GM12872 (cell line): Measurements from ENCODE around the gene XCR1.

Experiments
- TF ChIP-seq, protein P1 (sequence below): IDR thresholded peaks from 3 replicates; pipeline ENCODE4 v1.5.1; 2011; ENCODE audit warnings: low read depth, mild to moderate bottlenecking, low read length, moderate library complexity; ENCODE audit not compliant: insufficient read depth

XCR1 gene

DNA sequence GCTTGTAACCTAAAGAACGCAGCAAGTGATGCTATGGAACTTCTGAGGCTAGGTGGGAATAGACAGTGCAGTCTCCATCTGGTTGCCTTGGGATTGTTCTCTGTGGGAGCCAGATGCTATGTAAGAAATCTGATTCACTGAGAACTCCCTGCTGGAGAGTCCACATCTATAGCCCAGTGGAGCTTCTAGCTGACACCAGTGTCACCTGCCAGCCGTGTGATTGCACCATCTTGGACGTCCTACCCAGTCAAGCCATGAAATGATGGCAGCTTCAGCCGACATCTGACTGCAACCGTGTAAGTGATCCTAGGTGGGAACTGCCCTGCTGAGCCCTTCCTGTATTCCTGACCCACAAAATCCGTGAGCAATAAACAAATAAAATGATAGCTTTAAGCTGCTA is 19.2 kb downstream of the XCR1 start:
- TF ChIP-seq, protein P1, sequence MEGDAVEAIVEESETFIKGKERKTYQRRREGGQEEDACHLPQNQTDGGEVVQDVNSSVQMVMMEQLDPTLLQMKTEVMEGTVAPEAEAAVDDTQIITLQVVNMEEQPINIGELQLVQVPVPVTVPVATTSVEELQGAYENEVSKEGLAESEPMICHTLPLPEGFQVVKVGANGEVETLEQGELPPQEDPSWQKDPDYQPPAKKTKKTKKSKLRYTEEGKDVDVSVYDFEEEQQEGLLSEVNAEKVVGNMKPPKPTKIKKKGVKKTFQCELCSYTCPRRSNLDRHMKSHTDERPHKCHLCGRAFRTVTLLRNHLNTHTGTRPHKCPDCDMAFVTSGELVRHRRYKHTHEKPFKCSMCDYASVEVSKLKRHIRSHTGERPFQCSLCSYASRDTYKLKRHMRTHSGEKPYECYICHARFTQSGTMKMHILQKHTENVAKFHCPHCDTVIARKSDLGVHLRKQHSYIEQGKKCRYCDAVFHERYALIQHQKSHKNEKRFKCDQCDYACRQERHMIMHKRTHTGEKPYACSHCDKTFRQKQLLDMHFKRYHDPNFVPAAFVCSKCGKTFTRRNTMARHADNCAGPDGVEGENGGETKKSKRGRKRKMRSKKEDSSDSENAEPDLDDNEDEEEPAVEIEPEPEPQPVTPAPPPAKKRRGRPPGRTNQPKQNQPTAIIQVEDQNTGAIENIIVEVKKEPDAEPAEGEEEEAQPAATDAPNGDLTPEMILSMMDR: no peak

DNA sequence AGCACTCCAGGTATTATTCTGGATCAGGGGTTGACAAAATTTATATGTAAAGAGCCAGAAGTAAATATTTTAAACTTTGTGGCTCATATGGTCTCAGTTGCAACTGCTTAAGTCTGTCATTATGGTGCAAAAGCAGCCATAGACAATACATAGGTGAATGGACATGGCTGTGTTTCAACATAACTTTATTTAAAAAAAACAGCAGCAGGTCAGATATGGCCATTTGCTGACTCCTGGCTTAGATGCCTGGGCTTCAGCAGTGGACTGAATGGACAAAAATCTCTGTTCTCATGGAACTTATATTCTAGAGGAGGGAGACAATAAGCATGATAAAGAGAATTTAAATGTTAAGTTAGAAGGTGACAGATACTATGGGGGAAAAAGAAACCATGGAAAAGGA is 20.0 kb downstream of the XCR1 start:
- TF ChIP-seq, protein P1: no peak

DNA sequence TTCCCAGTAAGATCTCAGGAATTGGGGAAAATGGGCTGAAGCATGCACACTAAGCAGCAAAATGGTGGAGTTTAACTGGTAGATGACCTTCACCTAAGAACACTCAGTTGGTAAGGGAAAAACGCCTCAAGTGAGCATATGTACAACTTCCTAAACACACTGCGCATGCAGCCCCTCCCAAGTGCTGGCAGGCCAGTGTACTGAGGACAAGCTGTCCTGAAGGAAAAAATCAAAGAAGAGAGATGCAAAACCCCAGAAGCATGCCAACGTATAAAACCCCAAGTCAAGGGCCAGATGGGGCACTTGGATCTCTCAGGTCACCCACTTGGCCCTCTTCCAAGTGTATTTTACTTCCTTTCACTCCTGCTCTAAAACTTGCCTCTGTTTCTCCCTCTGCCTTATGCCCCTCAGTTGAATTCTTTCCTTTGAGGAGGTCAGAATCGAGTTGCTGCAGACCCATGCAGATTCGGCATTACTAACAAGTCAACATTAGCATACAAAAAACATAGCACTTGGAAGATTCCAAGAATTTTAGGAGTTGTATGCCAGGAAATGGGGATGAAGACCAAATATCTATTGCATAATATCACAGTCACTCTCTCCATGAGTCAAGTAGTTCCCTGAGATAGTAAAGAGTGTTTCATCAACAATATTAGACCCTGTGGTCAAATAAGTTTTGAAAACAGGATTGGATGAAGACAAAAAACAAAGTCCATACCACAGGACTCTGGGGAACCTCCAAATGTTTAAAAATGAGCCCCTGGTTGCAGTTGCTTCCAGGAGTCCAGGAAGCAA is 20.8 kb downstream of the XCR1 start:
- TF ChIP-seq, protein P1: no peak

DNA sequence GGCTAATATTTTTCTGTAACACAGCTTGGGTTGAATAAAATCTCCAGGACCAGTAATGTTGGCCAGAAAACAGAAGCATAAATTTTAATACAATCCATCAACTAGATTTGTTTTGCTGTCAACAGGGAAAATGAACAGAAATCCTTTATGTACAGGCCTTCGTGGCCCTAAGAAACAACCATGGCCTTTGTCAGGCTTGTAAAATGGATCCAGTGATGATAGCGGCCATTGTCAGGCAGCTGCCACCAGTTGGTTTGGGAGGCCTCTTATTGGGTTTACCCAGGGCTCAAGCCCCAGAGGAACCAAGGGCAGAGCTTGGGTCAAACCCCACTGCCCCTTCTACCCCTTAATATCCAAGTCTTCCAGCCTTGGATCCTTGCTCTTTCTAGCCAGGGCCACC is 26.1 kb downstream of the XCR1 start:
- TF ChIP-seq, protein P1: no peak

DNA sequence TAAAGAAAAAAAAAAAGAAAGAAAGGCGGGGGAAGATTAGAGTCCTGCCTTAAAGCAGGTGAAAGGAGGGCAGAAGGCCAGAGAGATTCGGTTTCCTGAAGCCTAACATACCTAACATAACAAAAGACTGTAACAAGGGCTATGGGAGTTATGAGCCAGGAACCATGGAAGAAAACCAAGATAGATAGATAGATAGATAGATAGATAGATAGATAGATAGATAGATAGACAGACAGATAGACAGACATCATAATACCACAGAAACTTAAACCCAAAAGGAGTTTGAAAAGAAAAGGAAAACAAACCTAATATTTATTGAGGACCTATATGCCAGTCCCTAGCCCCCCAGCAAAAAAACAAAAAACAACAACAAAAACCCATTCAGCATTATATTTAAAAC is 29.3 kb downstream of the XCR1 start:
- TF ChIP-seq, protein P1: no peak

DNA sequence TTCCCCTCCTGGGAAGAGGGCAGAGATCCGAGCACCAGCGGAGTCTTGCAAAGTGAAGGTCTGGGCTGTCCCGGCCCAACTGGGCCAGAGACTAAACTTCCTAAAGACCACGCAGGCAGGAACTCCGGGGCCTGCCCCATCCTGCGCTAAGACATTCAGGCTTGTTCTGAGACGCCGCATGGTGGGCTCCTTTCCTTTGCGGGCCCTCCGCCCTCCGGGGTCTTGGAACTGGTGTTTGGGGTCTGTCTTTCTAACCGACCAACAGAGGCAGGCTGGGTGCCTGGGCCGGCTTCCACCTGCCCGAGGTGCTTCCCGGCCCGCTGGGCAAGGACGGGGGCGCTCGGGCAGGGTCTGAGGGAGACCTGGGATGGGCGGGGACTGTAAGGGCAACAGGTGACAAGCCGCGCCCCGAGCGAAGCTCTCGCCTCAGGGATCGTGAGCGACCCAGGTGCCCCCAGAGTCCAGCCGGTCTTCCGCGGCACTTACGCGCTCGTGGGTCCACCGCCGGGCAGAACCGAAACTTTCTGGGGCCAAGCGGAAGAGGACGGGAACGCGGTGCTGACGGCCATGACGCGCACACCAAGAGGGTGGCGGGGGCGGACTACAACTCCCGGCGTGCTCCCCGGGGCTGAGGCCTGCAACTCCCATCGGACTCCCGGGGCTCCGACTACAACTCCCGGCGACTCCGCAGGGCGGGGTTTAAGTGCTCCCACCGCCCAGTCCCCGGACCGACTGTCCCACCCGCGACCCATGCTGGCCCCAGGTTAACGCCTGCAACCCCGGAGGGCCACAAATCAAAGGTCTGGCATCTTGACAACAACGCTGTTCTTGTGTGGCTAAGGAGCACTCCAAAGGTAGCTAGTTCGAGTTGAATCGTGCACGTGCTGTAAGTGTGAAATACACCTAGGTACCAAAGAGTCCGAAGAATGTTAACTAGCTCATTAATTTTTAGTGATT is 31.8 kb downstream of the XCR1 start, which contains the start of gene FYCO1:
TSS of gene FYCO1 (minus strand) at position 589 of the 957 bp plus-strand sequence. CDS start 10,914 bp downstream, outside the sequence.
- TF ChIP-seq, protein P1: no peak
